B cell (primary cell): ENCODE data around the gene MRPL24. TPM values are rescaled to one million over a fixed set of nuclear protein-coding genes. Genes with fewer than 3 reads are reported as not detected.

Experiments
- ATAC-seq: fragments of 200-7000 bp; cut with Tn5 transposase; one replicate; pipeline ENCODE4 v1.10.0; 2021; ENCODE audit warnings: low read depth, mild to moderate bottlenecking, moderate number of reproducible peaks, moderate library complexity
- CTCF ChIA-PET: fragments of 350-600 bp; sonication (Branson Sonifier 250); formaldehyde crosslinking; loops from one replicate; lab custom pipeline; 2021; ENCODE audit warnings: antibody characterized with exemption, inconsistent platforms; lab: Charles Lee
- POLR2A ChIA-PET: fragments of 350-600 bp; sonication (Branson Sonifier 250); formaldehyde crosslinking; loops from one replicate; lab custom pipeline; 2021; ENCODE audit warnings: antibody characterized with exemption; lab: Charles Lee
- DNase-seq: peaks from one replicate; pipeline ENCODE4 v3.0.0; 2013
- H2AFZ ChIP-seq: 2 replicates; pipeline ENCODE4 v1.6.1; 2012; ENCODE audit warnings: mild to moderate bottlenecking, low read depth, low read length; ENCODE audit not compliant: insufficient read depth, poor library complexity, severe bottlenecking
- H3K27ac ChIP-seq, 2 donors: 1 replicate in 1 of 2; 2 replicates in 1 of 2; pipeline ENCODE4 v1.5.1; 2012 to 2013; ENCODE audit warnings: low read length in 2 of 2, mild to moderate bottlenecking in 2 of 2, moderate library complexity in 1 of 2
- H3K27me3 ChIP-seq, 4 experiments: fragments of 200-600 bp in 1 of 4; sonication (generic) in 1 of 4; replicated peaks in 1 of 4; 1 replicate in 2 of 4; 2 replicates in 2 of 4; pipeline versions ENCODE4 v1.6.1 to v1.7.0; 2013 to 2016; ENCODE audit warnings: low read length in 3 of 4, mild to moderate bottlenecking in 2 of 4, mixed read lengths in 1 of 4, moderate library complexity in 1 of 4; ENCODE audit not compliant: insufficient read depth in 4 of 4, control insufficient read depth in 3 of 4; ENCODE audit errors: control extremely low read depth in 1 of 4
- H3K36me3 ChIP-seq, 2 experiments: replicated peaks in 1 of 2; 1 replicate in 1 of 2; 2 replicates in 1 of 2; pipeline versions ENCODE4 v1.6.1 to v1.7.1; 2013; ENCODE audit warnings: low read length in 1 of 2; ENCODE audit not compliant: insufficient read depth in 2 of 2, control insufficient read depth in 1 of 2; ENCODE audit errors: control extremely low read depth in 1 of 2, extremely low read depth in 1 of 2
- H3K4me1 ChIP-seq, 2 donors: fragments of 200-600 bp in 1 of 2; sonication (generic) in 1 of 2; 1 replicate in 1 of 2; 2 replicates in 1 of 2; pipeline versions ENCODE4 v1.5.1 to v1.6.1; 2013 to 2017; ENCODE audit warnings: low read length in 2 of 2; ENCODE audit not compliant: control insufficient read depth in 2 of 2, insufficient read depth in 2 of 2
- H3K4me2 ChIP-seq: replicated peaks from 2 replicates; pipeline ENCODE3; 2012; ENCODE audit warnings: mild to moderate bottlenecking, low read depth, low read length; ENCODE audit not compliant: poor library complexity, severe bottlenecking
- H3K4me3 ChIP-seq, 5 experiments: fragments of 200-600 bp in 1 of 5; sonication (generic) in 1 of 5; 1 replicate in 3 of 5; 2 replicates in 2 of 5; pipeline versions ENCODE4 v1.5.1 to v1.7.0; 2011 to 2016; ENCODE audit warnings: low read length in 4 of 5, mild to moderate bottlenecking in 4 of 5, low read depth in 2 of 5, control low read depth in 1 of 5, moderate library complexity in 1 of 5; ENCODE audit not compliant: insufficient read depth in 1 of 5; ENCODE audit errors: control extremely low read depth in 1 of 5, extremely low read depth in 1 of 5
- H3K79me2 ChIP-seq: fragments of 200-600 bp; sonication (generic); one replicate; pipeline ENCODE4 v1.6.0; 2016; ENCODE audit warnings: low read length; ENCODE audit not compliant: control insufficient read depth, insufficient read depth
- H3K9ac ChIP-seq: fragments of 200-600 bp; sonication (generic); 2 replicates; pipeline ENCODE4 v1.6.1; 2017; ENCODE audit warnings: mild to moderate bottlenecking, low read length, moderate library complexity
- H3K9me3 ChIP-seq, 3 donors: one replicate each; pipeline versions ENCODE4 v1.6.1 to v1.7.1; 2013; ENCODE audit warnings: low read length in 2 of 3; ENCODE audit not compliant: control insufficient read depth in 2 of 3, insufficient read depth in 1 of 3; ENCODE audit errors: control extremely low read depth in 1 of 3
- H4K20me1 ChIP-seq: 2 replicates; pipeline ENCODE4 v1.6.0; 2012; ENCODE audit warnings: mild to moderate bottlenecking, low read length; ENCODE audit not compliant: insufficient read depth, control insufficient read depth, poor library complexity, severe bottlenecking
- H3K27ac Mint-ChIP-seq: one replicate; pipeline ENCODE4 v1.8.0; 2021; ENCODE audit warnings: mixed read lengths
- H3K27me3 Mint-ChIP-seq: one replicate; pipeline ENCODE4 v1.8.0; 2021; ENCODE audit warnings: mixed read lengths
- H3K4me1 Mint-ChIP-seq: one replicate; pipeline ENCODE4 v1.8.0; 2021; ENCODE audit warnings: mixed read lengths
- H3K4me3 Mint-ChIP-seq: one replicate; pipeline ENCODE4 v1.8.0; 2021; ENCODE audit warnings: mixed read lengths
- H3K9me3 Mint-ChIP-seq: one replicate; pipeline ENCODE4 v1.8.0; 2022; ENCODE audit warnings: mixed read lengths; ENCODE audit not compliant: insufficient read depth
- CTCF ChIP-seq: fragments of 200-600 bp; IDR thresholded peaks from one replicate; pipeline ENCODE4 v1.8.0; 2022; ENCODE audit warnings: antibody characterized with exemption, mild to moderate bottlenecking
- EZH2 ChIP-seq: IDR thresholded peaks from 2 replicates; pipeline ENCODE4 v1.6.1; 2012; ENCODE audit warnings: borderline replicate concordance, low read depth, mild to moderate bottlenecking, moderate library complexity, low read length; ENCODE audit not compliant: insufficient read depth, poor library complexity, severe bottlenecking
- WGBS: methylation state at CpG from one replicate; pipeline ENCODE4 v1.1.5; 2013; ENCODE audit warnings: missing lambda C conversion rate; ENCODE audit not compliant: insufficient coverage; 5-methylcytosine and 5-hydroxymethylcytosine counted together
- intact Hi-C: fragments of 100-400 bp; cut with micrococcal nuclease; formaldehyde crosslinking; loops from one replicate; pipeline ENCODE4 v1.10.0; 2022
- polyA plus RNA-seq: library from polyadenylated mRNA; depleted of rRNA; stranded (reverse); fragments of >200 nt; gene quantifications from 2 replicates; pipeline ENCODE4 v1.2.3, GENCODE V29; 2012
- total RNA-seq, 2 donors: library from RNA; stranded (reverse); fragments of 120-200 nt in 1 of 2; gene quantifications; 1 replicate in 1 of 2; 2 replicates in 1 of 2; pipeline versions ENCODE4 v1.2.3 to v1.2.4, GENCODE V29; 2013 to 2022

The MRPL24 gene
- total and polyA plus RNA-seq, 2 donors (not counting 1 experiment from before 2014, with no cell fraction given), result 34.6 to 39.4 TPM

GRCh38 chr1:156738407-156738806 lies 2.5 kb downstream of the MRPL24 start:
- Histone ChIP-seq H3K27me3 (no peaks in the 10 kb centered on the region), H4K20me1 (no peaks in the 10 kb centered on the region), H3K4me3 (no peak overlapping the region), H3K27ac (no peak overlapping the region), H3K4me2 (no peak overlapping the region), H3K4me1 (peaks cover 15 to 20% of the 10 kb centered on the region in 2 donors), H3K79me2 (peaks cover 18% of the 10 kb centered on the region), H3K9me3 (no peaks in the 10 kb centered on the region), H2AFZ (no peak overlapping the region), H3K36me3 (peaks cover 0 to 45% of the 10 kb centered on the region in 2 experiments), H3K9ac (no peak overlapping the region)
- POLR2A ChIA-PET, result no interaction called here
- TF ChIP-seq EZH2 (no peak), CTCF (no peak)
- H3K27me3 Mint-ChIP-seq, result no peaks in the 10 kb centered on the region
- no peak overlapping the region for H3K4me3 Mint-ChIP-seq
- WGBS, result 97% methylated on average over 6 of the region's 10 CpGs
- no peak for DNase-seq
- intact Hi-C loops, result no loop called here
- H3K27ac Mint-ChIP-seq, result no peak overlapping the region
- ATAC-seq, result no peak
- peaks cover 28% of the 10 kb centered on the region for H3K4me1 Mint-ChIP-seq
- CTCF ChIA-PET, result interaction anchor here (1.0 to 1.3 kb wide), 5 partner anchors 8 to 49 kb away, joined by 3 to 5 read pairs (median 4); partner anchors contain the start of genes ISG20L2, METTL25B and PRCC
- H3K9me3 Mint-ChIP-seq, result peaks cover 2% of the 10 kb centered on the region

GRCh38 chr1:156733989-156734584 lies 6.8 kb downstream of the MRPL24 start:
- Mint-ChIP-seq H3K4me1 (peaks cover 14% of the 10 kb centered on the region), H3K27me3 (no peaks in the 10 kb centered on the region), H3K4me3 (no peak overlapping the region), H3K9me3 (no peaks in the 10 kb centered on the region), H3K27ac (no peak overlapping the region)
- no peaks in the 10 kb centered on the region for H4K20me1 ChIP-seq
- peaks cover 4 to 9% of the 10 kb centered on the region in 2 donors for H3K4me1 ChIP-seq
- peaks cover 14% of the 10 kb centered on the region for H3K79me2 ChIP-seq
- H3K9ac ChIP-seq, result no peak overlapping the region
- WGBS, result 98% methylated on average over 19 of the region's 20 CpGs
- H3K27me3 ChIP-seq, result no peaks in the 10 kb centered on the region
- no peak overlapping the region for H3K4me2 ChIP-seq
- no peak overlapping the region for H3K27ac ChIP-seq
- CTCF ChIA-PET, result interaction anchor here (2.8 kb wide), 1 partner anchor 8 kb away, joined by 20 read pairs; no protein-coding TSS in a partner anchor
- no peak for DNase-seq
- TF ChIP-seq CTCF (no peak), EZH2 (no peak)
- no peak for ATAC-seq
- H2AFZ ChIP-seq, result no peak overlapping the region
- H3K36me3 ChIP-seq, result peaks cover 0 to 52% of the 10 kb centered on the region in 2 experiments
- intact Hi-C loops, result no loop called here
- POLR2A ChIA-PET, result interaction anchor here (0.6 kb wide), 1 partner anchor 73 kb away, joined by 4 read pairs; no protein-coding TSS in a partner anchor
- H3K9me3 ChIP-seq, result no peaks in the 10 kb centered on the region
- H3K4me3 ChIP-seq, result no peak overlapping the region
